ENCODE data around the gene GPR18.

DNA sequence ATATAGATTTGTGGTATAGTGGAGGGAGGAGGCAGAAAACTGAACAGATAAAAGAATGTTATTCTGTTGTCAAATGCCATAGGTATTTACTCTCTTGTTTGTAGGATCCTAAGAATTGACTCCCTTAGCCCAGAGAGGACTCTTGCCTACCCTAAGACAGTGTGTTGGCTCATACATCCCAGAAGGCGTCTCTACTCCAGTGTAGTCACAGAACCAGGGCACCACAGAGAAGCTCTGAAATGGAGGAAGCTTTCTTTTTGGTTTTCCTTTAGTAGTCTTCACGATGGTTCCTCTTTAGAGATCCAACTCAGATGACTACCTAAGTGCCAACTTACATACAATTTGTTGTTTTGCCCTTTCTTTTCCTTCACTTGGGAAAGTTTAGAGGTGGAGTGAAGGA, 35.0 kb upstream of the GPR18 start:
- no peak for TF ChIP-seq POLR2A (IDR thresholded peaks at IDR 0.05)
- TF ChIP-seq, protein P1, sequence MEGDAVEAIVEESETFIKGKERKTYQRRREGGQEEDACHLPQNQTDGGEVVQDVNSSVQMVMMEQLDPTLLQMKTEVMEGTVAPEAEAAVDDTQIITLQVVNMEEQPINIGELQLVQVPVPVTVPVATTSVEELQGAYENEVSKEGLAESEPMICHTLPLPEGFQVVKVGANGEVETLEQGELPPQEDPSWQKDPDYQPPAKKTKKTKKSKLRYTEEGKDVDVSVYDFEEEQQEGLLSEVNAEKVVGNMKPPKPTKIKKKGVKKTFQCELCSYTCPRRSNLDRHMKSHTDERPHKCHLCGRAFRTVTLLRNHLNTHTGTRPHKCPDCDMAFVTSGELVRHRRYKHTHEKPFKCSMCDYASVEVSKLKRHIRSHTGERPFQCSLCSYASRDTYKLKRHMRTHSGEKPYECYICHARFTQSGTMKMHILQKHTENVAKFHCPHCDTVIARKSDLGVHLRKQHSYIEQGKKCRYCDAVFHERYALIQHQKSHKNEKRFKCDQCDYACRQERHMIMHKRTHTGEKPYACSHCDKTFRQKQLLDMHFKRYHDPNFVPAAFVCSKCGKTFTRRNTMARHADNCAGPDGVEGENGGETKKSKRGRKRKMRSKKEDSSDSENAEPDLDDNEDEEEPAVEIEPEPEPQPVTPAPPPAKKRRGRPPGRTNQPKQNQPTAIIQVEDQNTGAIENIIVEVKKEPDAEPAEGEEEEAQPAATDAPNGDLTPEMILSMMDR (IDR thresholded peaks at IDR 0.05): no peak
- no peak for TF ChIP-seq EP300 (IDR thresholded peaks at IDR 0.05)
